Fibroblast of the aortic adventitia (primary cell): Measurements from ENCODE around the gene MAML3. TPM values are rescaled to one million over a fixed set of nuclear protein-coding genes. Genes with fewer than 3 reads are reported as not detected.

Source experiments
- DNase-seq: peaks from one replicate; pipeline ENCODE4 v3.0.0-alpha.2; 2010; ENCODE audit warnings: low read depth
- H3K4me3 ChIP-seq: 2 replicates; pipeline ENCODE4 v1.5.1; 2011; ENCODE audit warnings: low read depth, mild to moderate bottlenecking, control low read depth, low read length, moderate library complexity
- CTCF ChIP-seq: IDR thresholded peaks from 2 replicates; pipeline ENCODE4 v1.5.1; 2011; ENCODE audit warnings: mild to moderate bottlenecking, low read length, control low read depth, inconsistent platforms; ENCODE audit not compliant: insufficient read depth
- total RNA-seq: library from RNA; depleted of rRNA; stranded (reverse); fragments of >200 nt; gene quantifications from 2 replicates; pipeline ENCODE4 v1.2.3, GENCODE V29; 2012; ENCODE audit warnings: low replicate concordance

MAML3 gene
- total RNA-seq, 1 donor = 4.6 TPM

- no peak for TF ChIP-seq CTCF
- no peak for DNase-seq
- H3K4me3 ChIP-seq = no peak overlapping the region
Measured at GRCh38 chr4:139857977-139858376, 296.0 kb downstream of the MAML3 start.

- TF ChIP-seq CTCF = no peak
- no peak for DNase-seq
Measured at GRCh38 chr4:139857021-139857420, 297.0 kb downstream of the MAML3 start.

GRCh38 chr4:139854668-139855403 lies 299.1 kb downstream of the MAML3 start:
- H3K4me3 ChIP-seq = no peak overlapping the region
- DNase-seq = no peak
- TF ChIP-seq CTCF = no peak

More at GRCh38 chr4:139857021-139857420, 297.0 kb downstream of the MAML3 start:
- no peak overlapping the region for H3K4me3 ChIP-seq

GRCh38 chr4:139853309-139853708 lies 300.7 kb downstream of the MAML3 start:
- TF ChIP-seq CTCF = no peak
- DNase-seq = no peak
- no peak overlapping the region for H3K4me3 ChIP-seq

- no peak for DNase-seq
- no peak for TF ChIP-seq CTCF
- H3K4me3 ChIP-seq = no peak overlapping the region
Measured at GRCh38 chr4:139852612-139853269, 301.2 kb downstream of the MAML3 start.

- DNase-seq = no peak
- no peak overlapping the region for H3K4me3 ChIP-seq
- no peak for TF ChIP-seq CTCF
Measured at GRCh38 chr4:139851639-139852038, 302.3 kb downstream of the MAML3 start.
